HUES6 (cell line): Measurements from ENCODE around the gene LMO7.
A peak's percentile ranks its signal among the peaks of the same experiment; 100 is the strongest.
"Not testable (repeated sequence)": the region's sequence is repeated elsewhere in the genome, so short reads cannot be mapped to it uniquely, and the experiment has no call there.

ENCODE experiments used
- H3K27ac ChIP-seq: 2 replicates; pipeline ENCODE4 v1.7.0; 2013; ENCODE audit warnings: low read depth, mild to moderate bottlenecking, low read length, inconsistent platforms
- H3K27me3 ChIP-seq: 2 replicates; pipeline ENCODE4 v1.6.1; 2013; ENCODE audit warnings: low read length; ENCODE audit not compliant: control insufficient read depth, insufficient read depth
- H3K36me3 ChIP-seq: 2 replicates; pipeline ENCODE4 v1.6.1; 2013; ENCODE audit warnings: low read length; ENCODE audit not compliant: control insufficient read depth, insufficient read depth
- H3K4me1 ChIP-seq: 2 replicates; pipeline ENCODE4 v1.6.1; 2013; ENCODE audit warnings: low read length; ENCODE audit not compliant: control insufficient read depth, insufficient read depth
- H3K4me3 ChIP-seq: 2 replicates; pipeline ENCODE4 v1.5.1; 2013; ENCODE audit warnings: low read depth, low read length
- H3K9ac ChIP-seq: one replicate; pipeline ENCODE4 v1.6.1; 2013; ENCODE audit warnings: mild to moderate bottlenecking, low read length
- H3K9me3 ChIP-seq: 2 replicates; pipeline ENCODE4 v1.6.1; 2013; ENCODE audit warnings: low read depth, low read length; ENCODE audit not compliant: control insufficient read depth, insufficient read depth

The LMO7 gene

DNA sequence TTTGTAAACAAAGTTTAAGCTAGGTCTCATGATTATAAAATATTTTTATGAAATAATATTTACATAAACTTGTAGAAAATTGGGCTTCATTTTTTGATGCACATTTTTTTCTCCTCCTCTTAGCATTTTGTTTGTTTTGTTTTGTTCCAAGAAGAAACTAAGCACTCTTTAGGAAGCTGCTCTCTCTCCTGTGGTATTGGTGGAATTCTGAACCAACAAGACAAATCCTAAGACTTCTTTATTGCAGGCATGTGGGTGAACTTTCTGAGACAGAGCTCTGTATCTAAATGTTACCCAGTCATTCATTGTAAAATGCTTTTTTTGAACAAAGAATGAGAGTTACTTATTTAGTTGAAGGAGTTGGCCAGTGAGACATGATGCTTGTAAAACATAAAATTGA, 39.3 kb downstream of the LMO7 start:
- H3K9ac ChIP-seq, result no peak overlapping the region
- H3K4me1 ChIP-seq, result peaks cover 5% of the 10 kb centered on the region; the same call in 1 of the 2 replicates
- H3K27ac ChIP-seq, result no peak overlapping the region
- no peaks in the 10 kb centered on the region for H3K27me3 ChIP-seq
- H3K4me3 ChIP-seq, result no peak overlapping the region
- H3K36me3 ChIP-seq, result no peaks in the 10 kb centered on the region
- H3K9me3 ChIP-seq, result no peaks in the 10 kb centered on the region

DNA sequence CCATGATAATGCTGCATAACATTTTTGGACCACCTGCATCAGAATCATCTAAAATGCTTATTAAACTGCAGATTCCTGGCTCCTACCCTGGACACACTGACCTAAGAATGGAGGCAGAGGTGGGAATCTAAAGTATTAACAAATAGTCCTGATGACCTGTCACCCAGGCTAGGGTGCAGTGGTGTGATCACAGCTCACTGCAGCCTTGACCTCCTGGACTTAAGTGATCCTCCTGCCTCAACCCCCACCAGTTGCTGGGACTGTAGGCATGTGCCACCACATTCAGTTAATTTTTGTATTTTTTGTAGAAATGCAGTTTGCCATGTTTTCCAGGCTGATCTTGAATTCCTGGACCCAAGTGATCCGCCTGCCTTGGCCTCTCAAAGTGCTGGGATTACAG, 43.3 kb downstream of the LMO7 start:
- Histone ChIP-seq H3K4me1 (peaks cover 10% of the 10 kb centered on the region; the same call in 1 of the 2 replicates), H3K9ac (no peak overlapping the region), H3K4me3 (no peak overlapping the region), H3K27ac (no peak overlapping the region), H3K9me3 (no peaks in the 10 kb centered on the region), H3K27me3 (no peaks in the 10 kb centered on the region), H3K36me3 (no peaks in the 10 kb centered on the region)

DNA sequence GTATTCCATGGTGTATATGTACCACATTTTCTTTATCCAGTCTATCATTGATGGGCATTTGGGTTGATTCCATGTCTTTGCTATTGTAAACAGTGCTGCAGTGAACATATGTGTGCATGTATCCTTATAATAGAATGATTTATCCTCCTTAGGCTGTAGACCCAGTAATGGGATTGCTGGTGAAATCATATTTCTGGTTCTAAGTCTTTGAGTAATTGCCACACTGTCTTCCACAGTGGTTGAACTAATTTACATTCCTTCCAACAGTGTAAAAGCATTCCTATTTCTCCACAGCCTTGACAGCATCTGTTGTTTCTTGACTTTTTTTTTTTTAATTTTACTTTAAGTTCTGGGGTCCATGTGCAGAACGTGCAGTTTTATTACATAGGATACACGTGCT, 44.1 kb downstream of the LMO7 start:
- H3K4me3 ChIP-seq, H3K9ac ChIP-seq, H3K9me3 ChIP-seq, H3K27me3 ChIP-seq, H3K36me3 ChIP-seq, H3K27ac ChIP-seq: not testable (repeated sequence)
- peaks cover 18% of the 10 kb centered on the region for H3K4me1 ChIP-seq

DNA sequence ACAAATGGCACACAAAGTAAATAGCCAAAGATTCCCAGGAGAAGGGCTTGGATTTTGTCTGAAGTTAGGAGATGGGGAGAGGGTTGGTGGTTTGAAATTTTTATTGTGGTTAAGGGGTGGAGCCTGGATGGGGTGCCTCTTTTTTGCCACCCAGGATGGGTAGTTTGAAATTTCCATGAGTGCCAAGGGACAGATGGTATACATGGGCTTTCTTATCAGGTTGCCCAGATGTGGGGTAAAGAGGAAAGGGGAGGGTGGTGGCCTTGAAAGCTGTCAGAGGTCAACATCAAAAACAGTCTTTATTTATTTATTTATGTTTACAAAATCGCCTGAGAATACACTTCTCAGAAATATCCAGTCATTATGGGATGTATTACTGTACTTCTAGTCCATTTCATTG, 46.2 kb downstream of the LMO7 start:
- H3K27ac ChIP-seq, result no peak overlapping the region
- no peaks in the 10 kb centered on the region for H3K27me3 ChIP-seq
- H3K4me1 ChIP-seq, result peaks cover 19% of the 10 kb centered on the region
- no peak overlapping the region for H3K9ac ChIP-seq
- no peak overlapping the region for H3K4me3 ChIP-seq
- no peaks in the 10 kb centered on the region for H3K36me3 ChIP-seq
- H3K9me3 ChIP-seq, result no peaks in the 10 kb centered on the region

DNA sequence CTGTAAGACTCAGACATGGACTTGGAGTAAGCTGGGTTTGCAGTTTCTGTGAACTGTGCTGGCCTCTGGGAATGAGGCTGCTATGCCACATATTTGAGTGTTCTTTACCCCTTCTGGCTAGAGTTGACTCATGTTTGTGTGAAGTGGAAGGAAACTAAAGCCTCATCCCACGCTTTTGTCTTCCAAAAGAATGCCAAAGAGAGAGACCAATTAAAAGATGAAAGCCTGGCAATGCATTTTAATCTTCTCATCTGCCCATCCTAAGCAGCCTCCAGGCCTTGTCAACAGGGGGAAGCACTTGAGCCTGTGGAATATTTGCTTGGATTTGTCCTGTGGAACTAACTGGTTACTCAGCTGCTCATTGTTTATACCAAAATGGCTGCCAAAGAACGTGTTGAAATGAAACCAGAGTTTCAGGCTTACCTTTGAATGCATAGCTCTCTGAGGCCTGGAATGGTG, 49.1 kb downstream of the LMO7 start:
- Histone ChIP-seq H3K36me3 (no peaks in the 10 kb centered on the region), H3K9ac (peak overlapping the region; percentile 6), H3K27ac (peak overlapping the region; percentile 57; the same call in 1 of the 2 replicates), H3K4me1 (peaks cover 19% of the 10 kb centered on the region), H3K27me3 (no peaks in the 10 kb centered on the region), H3K4me3 (peak overlapping the region; percentile 1; the same call in 1 of the 2 replicates), H3K9me3 (no peaks in the 10 kb centered on the region)

DNA sequence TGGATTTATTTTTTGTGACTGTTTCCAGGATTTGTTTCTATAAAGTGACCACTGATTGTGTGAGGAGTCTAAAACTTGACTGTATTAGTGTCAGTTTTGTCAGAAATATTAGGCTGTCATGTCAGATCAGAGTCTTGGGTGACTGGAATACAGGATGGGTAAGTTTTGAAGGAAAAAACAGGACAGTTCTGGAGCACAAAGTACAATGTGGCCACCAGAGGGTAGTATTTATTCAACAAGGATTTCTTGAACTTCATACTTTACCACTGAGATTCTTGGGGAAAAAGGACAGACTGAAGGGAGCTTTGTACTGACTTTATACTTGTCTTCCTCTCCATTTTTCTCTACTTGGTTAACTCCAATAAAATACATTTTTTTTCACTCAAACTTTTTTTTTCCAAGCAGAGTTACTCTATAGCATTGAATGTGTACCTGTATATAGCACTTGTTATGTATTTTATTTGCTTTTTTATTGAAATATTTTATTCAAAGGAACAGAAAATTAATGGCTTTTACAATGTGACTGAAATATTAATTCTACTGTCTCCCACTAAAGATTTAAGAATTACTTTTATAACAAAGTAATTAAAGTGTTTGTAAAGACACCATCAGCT, 51.1 kb downstream of the LMO7 start:
- no peak overlapping the region for H3K9ac ChIP-seq
- H3K36me3 ChIP-seq, result no peaks in the 10 kb centered on the region
- H3K4me3 ChIP-seq, result no peak overlapping the region
- no peaks in the 10 kb centered on the region for H3K27me3 ChIP-seq
- H3K27ac ChIP-seq, result no peak overlapping the region
- H3K4me1 ChIP-seq, result peaks cover 19% of the 10 kb centered on the region
- H3K9me3 ChIP-seq, result no peaks in the 10 kb centered on the region

DNA sequence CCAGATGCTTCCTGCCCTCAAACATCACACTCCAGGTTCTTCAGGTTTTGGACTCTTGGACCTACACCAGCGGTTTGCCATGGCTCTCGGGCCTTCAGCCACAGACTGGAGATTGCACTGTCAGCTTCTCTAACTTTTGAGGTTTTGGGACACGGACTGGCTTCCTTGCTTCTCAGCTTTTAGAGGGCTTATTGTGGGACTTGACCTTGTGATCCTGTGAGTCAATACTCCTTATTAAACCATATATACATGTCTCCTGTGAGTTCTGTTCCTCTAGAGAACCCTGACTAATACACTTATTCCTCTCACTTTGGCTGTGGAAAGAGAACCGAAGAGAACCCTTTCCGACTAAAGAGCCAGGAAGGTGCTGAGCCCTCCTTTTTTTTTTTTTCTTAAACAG, 53.6 kb downstream of the LMO7 start:
- Histone ChIP-seq H3K36me3 (no peaks in the 10 kb centered on the region), H3K27ac (no peak overlapping the region), H3K27me3 (no peaks in the 10 kb centered on the region), H3K9ac (no peak overlapping the region), H3K4me1 (peaks cover 11% of the 10 kb centered on the region), H3K4me3 (no peak overlapping the region), H3K9me3 (no peaks in the 10 kb centered on the region)

DNA sequence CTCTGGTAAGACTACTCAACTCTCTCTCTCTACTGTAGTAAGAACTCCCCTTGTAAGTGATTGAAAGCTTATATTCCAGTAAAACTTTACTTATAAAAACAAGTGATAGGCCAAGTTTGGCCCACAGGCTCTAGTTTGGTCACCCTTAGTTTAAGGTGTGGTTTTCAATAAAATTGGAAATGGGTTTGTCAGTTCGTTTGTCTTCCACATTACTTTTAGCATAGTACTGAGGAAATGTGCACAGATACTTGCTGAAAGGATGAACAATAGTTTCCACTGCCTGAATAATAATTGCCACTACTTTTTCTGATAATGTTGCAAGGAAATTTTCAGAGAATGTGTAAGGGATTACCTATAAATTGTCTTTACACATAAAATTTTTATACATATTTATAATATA, 54.5 kb downstream of the LMO7 start:
- Histone ChIP-seq H3K36me3 (no peaks in the 10 kb centered on the region), H3K9me3 (no peaks in the 10 kb centered on the region), H3K4me3 (no peak overlapping the region), H3K9ac (no peak overlapping the region), H3K27ac (no peak overlapping the region), H3K27me3 (no peaks in the 10 kb centered on the region), H3K4me1 (peaks cover 1% of the 10 kb centered on the region)

DNA sequence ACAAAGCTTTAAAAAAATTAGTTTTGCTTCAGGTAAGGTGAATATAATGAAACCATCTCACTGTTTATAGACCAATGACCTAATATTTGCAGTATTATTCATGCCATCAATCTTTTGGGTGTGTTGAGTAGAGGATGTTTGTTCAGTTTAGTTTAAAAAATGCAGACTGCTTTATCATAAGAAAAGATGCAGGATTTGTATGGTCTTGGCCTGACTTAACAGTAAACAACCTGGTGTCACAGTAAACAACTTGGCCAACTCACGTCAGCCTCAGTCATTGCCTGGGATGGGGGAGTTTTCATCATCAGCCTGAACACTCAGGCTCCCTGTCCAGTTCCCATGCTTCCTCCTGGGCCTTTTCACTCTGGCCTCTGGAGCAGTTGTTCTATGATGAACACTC, 55.1 kb downstream of the LMO7 start:
- Histone ChIP-seq H3K27ac (no peak overlapping the region), H3K4me3 (no peak overlapping the region), H3K4me1 (no peaks in the 10 kb centered on the region), H3K9me3 (no peaks in the 10 kb centered on the region), H3K9ac (no peak overlapping the region), H3K36me3 (no peaks in the 10 kb centered on the region), H3K27me3 (no peaks in the 10 kb centered on the region)

DNA sequence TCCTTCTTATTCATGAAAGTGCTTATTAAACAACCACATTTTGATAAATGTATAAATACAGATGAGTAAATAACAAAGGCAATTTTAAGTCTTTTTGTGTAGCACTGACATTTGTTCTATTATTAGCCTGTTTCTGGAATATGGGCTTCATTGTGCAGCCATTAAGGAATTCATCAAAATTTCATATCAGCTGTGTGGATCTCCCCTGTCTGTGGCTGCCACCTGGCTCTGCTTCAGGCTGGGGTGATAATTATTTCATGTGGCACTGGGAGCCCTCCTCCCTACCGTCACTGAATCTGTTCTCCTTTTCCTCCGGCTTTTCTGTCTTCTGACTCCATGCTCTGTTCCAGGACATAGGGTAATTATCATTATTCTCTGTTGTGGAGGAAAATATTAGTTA, 57.1 kb downstream of the LMO7 start:
- Histone ChIP-seq H3K4me3 (no peak overlapping the region), H3K9ac (no peak overlapping the region), H3K9me3 (0 out of 2 replicates have a peak, but pooled peaks cover 3% of the 10 kb centered on the region), H3K27me3 (no peaks in the 10 kb centered on the region), H3K4me1 (no peaks in the 10 kb centered on the region), H3K36me3 (no peaks in the 10 kb centered on the region), H3K27ac (no peak overlapping the region)

DNA sequence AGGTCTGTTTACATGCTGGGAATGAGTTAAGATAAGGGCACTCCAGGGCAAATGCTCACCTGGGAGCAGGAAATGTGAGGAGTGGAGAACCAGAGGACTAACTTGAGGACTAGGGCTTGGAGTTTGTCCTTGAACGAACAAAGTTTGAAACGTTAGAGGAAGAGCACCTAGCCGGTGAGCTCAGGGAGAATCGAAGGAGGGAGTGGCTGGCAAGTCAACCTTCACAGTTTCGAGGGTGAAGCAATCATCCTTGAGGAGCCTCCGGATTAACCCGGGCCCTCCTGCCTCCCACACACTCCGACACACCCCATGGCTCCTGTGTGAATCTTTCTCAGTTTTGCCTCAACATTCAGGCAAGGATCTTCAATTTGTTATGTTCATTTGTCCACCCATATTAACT, 58.6 kb downstream of the LMO7 start:
- Histone ChIP-seq H3K9ac (no peak overlapping the region), H3K9me3 (peaks cover 10% of the 10 kb centered on the region), H3K27ac (no peak overlapping the region), H3K27me3 (no peaks in the 10 kb centered on the region), H3K4me1 (no peaks in the 10 kb centered on the region), H3K36me3 (0 out of 2 replicates have a peak, but pooled peaks cover 2% of the 10 kb centered on the region), H3K4me3 (no peak overlapping the region)
